ENCODE measurements around the gene IGSF21.

The IGSF21 gene

GRCh38 chr1:18239671-18240070, 132.1 kb downstream of the IGSF21 start:
- in situ Hi-C loops (cut with HindIII; ENCODE audit: low sequenced_read_pairs): no loop called here
- DNase-seq (ENCODE audit: low read depth, low spot score): no peak
- no peak overlapping the region for H3K4me3 ChIP-seq (ENCODE audit: low read depth, low read length)
- no peak for TF ChIP-seq CTCF (IDR thresholded peaks at IDR 0.05; ENCODE audit: low read depth, low read length)

- H3K4me3 ChIP-seq (ENCODE audit: low read depth, low read length): no peak overlapping the region
- no peak for TF ChIP-seq CTCF (IDR thresholded peaks at IDR 0.05; ENCODE audit: low read depth, low read length)
- no peak for DNase-seq (ENCODE audit: low read depth, low spot score)
- in situ Hi-C loops (cut with HindIII; ENCODE audit: low sequenced_read_pairs): no loop called here
These were observed 133.3 kb downstream of the IGSF21 start for GRCh38 chr1:18240906-18241305.

- no peak for TF ChIP-seq CTCF (IDR thresholded peaks at IDR 0.05; ENCODE audit: low read depth, low read length)
- in situ Hi-C loops (cut with HindIII; ENCODE audit: low sequenced_read_pairs): no loop called here
- H3K4me3 ChIP-seq (ENCODE audit: low read depth, low read length): no peak overlapping the region
- DNase-seq (ENCODE audit: low read depth, low spot score): no peak
These were observed 134.3 kb downstream of the IGSF21 start for GRCh38 chr1:18241891-18242290.

- no peak for TF ChIP-seq CTCF (IDR thresholded peaks at IDR 0.05; ENCODE audit: low read depth, low read length)
- no peak for DNase-seq (ENCODE audit: low read depth, low spot score)
- H3K4me3 ChIP-seq (ENCODE audit: low read depth, low read length): no peak overlapping the region
- in situ Hi-C loops (cut with HindIII; ENCODE audit: low sequenced_read_pairs): no loop called here
These were observed 136.0 kb downstream of the IGSF21 start for GRCh38 chr1:18243503-18244175.

- in situ Hi-C loops (cut with HindIII; ENCODE audit: low sequenced_read_pairs): no loop called here
- no peak overlapping the region for H3K4me3 ChIP-seq (ENCODE audit: low read depth, low read length)
- no peak for DNase-seq (ENCODE audit: low read depth, low spot score)
- no peak for TF ChIP-seq CTCF (IDR thresholded peaks at IDR 0.05; ENCODE audit: low read depth, low read length)
These were observed 137.2 kb downstream of the IGSF21 start for GRCh38 chr1:18244762-18245161.

GRCh38 chr1:18245647-18246046, 138.0 kb downstream of the IGSF21 start:
- no peak for DNase-seq (ENCODE audit: low read depth, low spot score)
- TF ChIP-seq CTCF (IDR thresholded peaks at IDR 0.05; ENCODE audit: low read depth, low read length): no peak
- H3K4me3 ChIP-seq (ENCODE audit: low read depth, low read length): no peak overlapping the region
- in situ Hi-C loops (cut with HindIII; ENCODE audit: low sequenced_read_pairs): no loop called here

Measured in astrocyte of the spinal cord (primary cell).